ENCODE measurements around the gene TPI1.

TPI1 gene

GRCh38 chr12:6867413-6868210 is at the start of gene TPI1:
Gene TPI1 (plus strand): TSS chr12:6867531. CDS start chr12:6867567, 36 bp downstream.
- DNase-seq, result peak; percentile 81

DNA sequence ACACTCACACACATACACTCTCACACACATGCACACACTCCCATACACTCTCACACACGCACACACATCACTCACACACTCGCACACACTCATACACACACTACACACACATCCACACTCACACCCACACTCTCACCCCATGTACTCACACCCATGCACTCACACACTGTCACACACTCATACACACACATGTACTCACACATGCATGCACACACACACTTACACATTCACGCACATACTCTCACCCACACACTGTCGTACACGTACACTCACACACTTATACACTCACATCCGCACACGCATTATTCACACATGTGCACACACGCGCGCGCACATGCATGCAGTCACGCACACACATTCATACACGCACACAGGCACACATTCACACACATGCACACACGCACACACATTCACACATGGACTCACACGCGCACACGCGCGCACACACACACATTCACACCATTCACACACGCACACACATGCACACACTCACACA is 49.6 kb upstream of the TPI1 start:
- no peak for DNase-seq

DNA sequence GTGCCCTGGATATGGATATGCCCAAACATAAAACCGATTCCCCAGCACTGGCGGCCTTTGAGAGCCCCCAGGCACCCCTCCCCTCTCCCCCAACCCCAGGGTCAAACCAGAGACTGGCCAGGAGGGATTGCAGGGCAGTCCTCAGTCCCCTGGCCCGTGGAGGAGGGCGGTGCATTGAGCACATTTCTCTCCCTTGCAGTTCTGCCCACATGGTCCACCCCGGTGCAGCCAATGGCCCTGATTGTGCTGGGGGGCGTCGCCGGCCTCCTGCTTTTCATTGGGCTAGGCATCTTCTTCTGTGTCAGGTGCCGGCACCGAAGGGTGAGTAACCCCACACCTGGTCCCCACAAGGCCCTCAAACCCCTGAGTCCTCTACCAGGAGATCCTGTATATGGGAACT is 49.1 kb upstream of the TPI1 start:
- no peak for DNase-seq

- DNase-seq, result no peak
Observed at GRCh38 chr12:6818645-6819044, 48.7 kb upstream of the TPI1 start.

DNA sequence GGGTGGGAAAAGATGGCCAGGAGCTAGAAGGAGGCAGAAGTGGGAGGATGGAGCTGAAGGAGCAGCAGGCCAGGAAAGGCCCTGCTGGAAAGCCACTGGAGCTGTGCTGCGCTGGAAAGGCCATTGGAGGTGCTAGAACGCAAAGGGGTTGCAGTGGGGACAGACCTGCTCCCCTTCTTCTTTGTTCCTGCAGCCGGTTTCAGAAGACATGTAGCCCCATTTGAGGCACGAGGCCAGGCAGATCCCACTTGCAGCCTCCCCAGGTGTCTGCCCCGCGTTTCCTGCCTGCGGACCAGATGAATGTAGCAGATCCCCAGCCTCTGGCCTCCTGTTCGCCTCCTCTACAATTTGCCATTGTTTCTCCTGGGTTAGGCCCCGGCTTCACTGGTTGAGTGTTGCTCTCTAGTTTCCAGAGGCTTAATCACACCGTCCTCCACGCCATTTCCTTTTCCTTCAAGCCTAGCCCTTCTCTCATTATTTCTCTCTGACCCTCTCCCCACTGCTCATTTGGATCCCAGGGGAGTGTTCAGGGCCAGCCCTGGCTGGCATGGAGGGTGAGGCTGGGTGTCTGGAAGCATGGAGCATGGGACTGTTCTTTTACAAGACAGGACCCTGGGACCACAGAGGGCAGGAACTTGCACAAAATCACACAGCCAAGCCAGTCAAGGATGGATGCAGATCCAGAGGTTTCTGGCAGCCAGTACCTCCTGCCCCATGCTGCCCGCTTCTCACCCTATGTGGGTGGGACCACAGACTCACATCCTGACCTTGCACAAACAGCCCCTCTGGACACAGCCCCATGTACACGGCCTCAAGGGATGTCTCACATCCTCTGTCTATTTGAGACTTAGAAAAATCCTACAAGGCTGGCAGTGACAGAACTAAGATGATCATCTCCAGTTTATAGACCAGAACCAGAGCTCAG is 48.0 kb upstream of the TPI1 start:
- DNase-seq, result no peak

GRCh38 chr12:6820166-6820565 is 47.2 kb upstream of the TPI1 start:
- no peak for DNase-seq

DNA sequence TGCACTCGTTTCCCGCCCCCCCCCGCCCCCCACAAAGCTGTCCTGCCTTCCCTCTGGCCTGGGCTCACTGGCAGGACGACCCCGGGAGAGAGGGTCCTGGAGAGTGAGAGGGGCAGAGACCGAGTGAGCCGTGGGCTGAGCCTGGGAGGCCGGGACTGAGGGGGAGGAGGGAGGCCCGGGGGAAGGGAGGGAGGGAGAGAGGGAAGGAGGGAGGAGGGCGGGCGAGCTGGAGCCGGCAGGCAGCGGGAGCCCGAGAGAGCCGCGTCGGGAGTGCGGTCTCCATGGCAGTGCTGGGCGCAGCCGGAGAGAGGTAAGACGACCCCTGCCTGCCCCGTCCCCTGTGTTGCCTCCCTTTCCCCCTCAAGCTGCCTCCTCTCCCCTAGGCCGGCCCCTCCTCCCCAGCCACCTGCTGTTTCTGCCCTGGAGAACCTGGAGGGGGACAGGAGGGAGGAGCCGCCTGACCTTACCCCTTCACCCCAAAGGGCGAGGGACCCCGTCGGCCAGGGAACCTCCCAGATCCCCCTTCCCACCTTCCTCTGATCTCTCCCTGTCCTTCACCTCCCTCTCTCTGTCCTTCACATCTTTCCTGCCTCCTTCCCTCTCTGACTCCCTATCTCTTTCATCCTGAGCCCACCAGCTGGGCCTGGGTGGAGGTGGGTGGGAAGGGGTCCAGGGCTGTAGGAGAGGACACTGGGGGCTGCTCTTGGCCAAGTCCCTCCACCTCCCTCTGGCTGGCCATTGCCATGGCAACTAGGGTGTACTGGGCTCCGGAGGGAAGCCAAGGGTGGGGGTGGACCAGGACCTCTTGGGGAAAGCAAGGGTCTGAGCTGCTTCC is 45.5 kb upstream of the TPI1 start, which contains the start of gene GPR162:
Gene GPR162, plus strand, starts transcription at position 231 of the 835 bp plus-strand sequence. CDS start 2,078 bp downstream, outside the sequence.
- no peak for DNase-seq

- DNase-seq, result no peak
Observed at GRCh38 chr12:6822426-6823135, 44.8 kb upstream of the TPI1 start.

GRCh38 chr12:6823182-6824084 is 43.9 kb upstream of the TPI1 start:
- DNase-seq, result no peak

DNA sequence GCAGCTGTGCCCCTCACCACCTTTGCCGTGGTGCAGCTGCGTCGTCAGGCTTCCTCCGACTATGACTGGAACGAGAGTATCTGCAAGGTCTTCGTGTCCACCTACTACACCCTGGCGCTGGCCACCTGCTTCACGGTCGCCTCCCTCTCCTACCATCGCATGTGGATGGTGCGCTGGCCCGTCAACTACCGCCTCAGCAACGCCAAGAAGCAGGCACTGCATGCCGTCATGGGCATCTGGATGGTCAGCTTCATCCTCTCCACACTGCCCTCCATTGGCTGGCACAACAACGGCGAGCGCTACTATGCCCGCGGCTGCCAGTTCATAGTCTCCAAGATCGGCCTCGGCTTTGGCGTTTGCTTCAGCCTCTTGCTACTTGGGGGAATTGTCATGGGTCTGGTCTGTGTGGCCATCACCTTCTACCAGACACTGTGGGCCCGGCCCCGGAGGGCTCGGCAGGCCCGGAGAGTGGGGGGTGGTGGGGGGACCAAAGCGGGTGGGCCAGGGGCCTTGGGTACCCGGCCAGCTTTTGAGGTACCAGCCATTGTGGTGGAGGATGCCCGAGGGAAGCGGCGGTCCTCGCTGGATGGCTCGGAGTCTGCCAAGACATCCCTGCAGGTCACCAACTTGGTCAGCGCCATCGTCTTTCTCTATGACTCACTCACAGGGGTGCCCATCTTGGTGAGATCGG is 43.1 kb upstream of the TPI1 start:
- no peak for DNase-seq

GRCh38 chr12:6824901-6825381 is 42.4 kb upstream of the TPI1 start:
- DNase-seq, result no peak

GRCh38 chr12:6825398-6826124 is 41.8 kb upstream of the TPI1 start:
- peak; percentile 82 for DNase-seq

- DNase-seq, result no peak
Observed at GRCh38 chr12:6826125-6826733, 41.1 kb upstream of the TPI1 start.

- DNase-seq, result no peak
Observed at GRCh38 chr12:6826734-6827436, 40.4 kb upstream of the TPI1 start.

- DNase-seq, result peak; percentile 59
Observed at GRCh38 chr12:6827437-6827911, 39.9 kb upstream of the TPI1 start.

DNA sequence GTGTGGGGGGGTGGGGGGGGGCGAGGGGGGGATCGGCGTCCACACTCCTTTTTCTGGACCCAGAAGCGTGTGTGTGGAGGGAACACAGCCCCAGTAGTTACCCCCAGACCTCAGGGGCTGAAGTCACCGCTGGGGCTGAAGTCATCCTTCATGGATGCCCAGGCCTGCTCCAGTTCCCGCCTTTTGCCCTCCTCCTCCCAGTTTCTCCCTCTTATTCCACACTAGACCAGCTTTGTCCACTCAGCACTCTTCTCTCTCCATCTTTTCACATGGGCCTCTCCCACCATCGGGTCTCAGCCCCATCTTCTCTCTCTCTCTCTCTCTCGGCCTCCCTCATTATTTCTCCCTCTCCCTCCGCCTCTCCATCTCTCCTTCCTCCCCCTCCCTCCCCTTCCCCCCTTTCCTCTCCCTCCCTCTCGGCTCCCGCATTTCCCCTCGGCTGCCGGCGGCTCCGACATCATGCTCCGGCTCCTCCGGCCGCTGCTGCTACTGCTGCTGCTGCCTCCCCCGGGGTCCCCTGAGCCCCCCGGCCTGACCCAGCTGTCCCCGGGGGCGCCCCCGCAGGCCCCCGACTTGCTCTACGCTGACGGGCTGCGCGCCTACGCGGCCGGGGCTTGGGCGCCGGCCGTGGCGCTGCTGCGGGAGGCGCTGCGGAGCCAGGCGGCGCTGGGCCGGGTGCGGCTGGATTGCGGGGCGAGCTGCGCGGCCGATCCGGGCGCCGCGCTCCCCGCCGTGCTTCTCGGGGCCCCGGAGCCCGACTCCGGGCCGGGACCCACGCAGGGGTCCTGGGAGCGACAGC is 39.1 kb upstream of the TPI1 start, which contains the start of gene P3H3:
Gene P3H3, plus strand, starts transcription at position 426 of the 799 bp plus-strand sequence. Its CDS starts 34 bp downstream, at position 460.
- no peak for DNase-seq
